Stimulated activated CD8-positive, alpha-beta memory T cell treated with anti-CD3 and anti-CD28 coated beads, Interleukin-12 subunit alpha, Interleukin-12 subunit beta, amount 100 ng/mL, for 1 hour (primary cell): Measurements from ENCODE around the gene CHODL.

Experiments used
- DNase-seq: peaks from one replicate; pipeline ENCODE4 v3.0.0-alpha.2; 2020; ENCODE audit warnings: low read depth

CHODL gene

DNA sequence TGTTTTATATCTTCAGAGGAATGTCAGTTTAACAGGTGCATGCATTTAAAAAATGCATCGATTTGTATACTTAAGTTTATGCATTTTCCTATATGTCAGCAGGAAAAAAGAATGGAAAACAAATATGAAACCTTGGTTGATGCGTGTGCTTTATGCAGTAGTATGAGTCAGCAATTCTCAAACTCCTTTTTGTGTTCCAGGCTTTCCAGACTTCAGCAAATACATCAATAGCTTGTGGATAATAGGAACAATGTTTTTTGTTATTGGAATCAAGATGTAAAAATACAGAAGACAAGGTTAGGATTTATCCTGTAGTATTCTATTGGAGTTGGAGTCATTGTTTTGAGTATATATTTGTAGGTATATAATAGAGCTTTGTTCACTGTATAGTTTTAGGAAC is 45.2 kb downstream of the CHODL start:
- no peak for DNase-seq

- no peak for DNase-seq
Measured at GRCh38 chr21:18294100-18294499, 49.5 kb downstream of the CHODL start.

DNA sequence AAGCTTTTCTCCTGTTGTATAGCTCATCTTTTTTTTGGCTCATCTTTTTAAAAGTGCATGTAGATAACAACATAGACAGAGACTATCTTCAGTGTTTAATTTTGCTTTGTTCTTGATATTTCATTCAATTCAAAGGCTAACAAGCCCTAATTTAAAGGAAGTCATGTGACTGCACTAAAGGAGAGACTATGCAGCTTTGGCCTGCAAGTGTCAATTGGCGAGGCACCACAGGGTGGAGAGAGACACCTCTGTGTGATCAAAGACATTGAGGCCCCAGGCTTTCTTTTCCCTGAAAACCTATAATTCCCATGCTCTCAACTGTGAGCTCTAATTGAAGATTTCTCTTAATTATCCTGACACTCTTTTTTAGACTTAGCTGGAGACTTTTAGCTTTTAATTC is 53.6 kb downstream of the CHODL start:
- no peak for DNase-seq
